GM12801 (cell line): ENCODE results near the gene FBXO34.

ENCODE experiments used
- TF ChIP-seq, protein P1 (sequence below): IDR thresholded peaks from one replicate; pipeline ENCODE4 v1.5.1; 2011; ENCODE audit warnings: control low read depth; ENCODE audit not compliant: insufficient read length; ENCODE audit errors: extremely low read depth

FBXO34 gene

DNA sequence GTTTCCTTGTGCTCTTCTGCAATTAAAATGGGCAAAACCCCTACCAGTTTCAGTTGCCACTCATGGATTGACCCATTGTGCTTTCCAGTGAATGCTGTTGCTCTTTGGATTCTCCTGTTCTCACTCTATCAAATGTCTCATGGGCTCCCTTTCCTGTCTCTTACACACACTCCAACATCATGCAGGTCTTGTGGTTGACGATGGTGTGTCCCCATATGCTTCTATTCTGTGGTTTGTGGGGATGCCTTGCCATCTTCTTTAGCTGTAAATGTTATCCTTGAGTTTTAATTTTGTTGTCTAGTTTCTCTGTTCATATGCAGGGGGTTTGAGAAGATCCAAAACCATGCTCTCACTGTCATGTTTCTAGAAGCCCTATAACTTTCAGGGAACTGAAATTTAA lies 31.9 kb upstream of the FBXO34 start:
- TF ChIP-seq, protein P1, sequence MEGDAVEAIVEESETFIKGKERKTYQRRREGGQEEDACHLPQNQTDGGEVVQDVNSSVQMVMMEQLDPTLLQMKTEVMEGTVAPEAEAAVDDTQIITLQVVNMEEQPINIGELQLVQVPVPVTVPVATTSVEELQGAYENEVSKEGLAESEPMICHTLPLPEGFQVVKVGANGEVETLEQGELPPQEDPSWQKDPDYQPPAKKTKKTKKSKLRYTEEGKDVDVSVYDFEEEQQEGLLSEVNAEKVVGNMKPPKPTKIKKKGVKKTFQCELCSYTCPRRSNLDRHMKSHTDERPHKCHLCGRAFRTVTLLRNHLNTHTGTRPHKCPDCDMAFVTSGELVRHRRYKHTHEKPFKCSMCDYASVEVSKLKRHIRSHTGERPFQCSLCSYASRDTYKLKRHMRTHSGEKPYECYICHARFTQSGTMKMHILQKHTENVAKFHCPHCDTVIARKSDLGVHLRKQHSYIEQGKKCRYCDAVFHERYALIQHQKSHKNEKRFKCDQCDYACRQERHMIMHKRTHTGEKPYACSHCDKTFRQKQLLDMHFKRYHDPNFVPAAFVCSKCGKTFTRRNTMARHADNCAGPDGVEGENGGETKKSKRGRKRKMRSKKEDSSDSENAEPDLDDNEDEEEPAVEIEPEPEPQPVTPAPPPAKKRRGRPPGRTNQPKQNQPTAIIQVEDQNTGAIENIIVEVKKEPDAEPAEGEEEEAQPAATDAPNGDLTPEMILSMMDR: no peak

DNA sequence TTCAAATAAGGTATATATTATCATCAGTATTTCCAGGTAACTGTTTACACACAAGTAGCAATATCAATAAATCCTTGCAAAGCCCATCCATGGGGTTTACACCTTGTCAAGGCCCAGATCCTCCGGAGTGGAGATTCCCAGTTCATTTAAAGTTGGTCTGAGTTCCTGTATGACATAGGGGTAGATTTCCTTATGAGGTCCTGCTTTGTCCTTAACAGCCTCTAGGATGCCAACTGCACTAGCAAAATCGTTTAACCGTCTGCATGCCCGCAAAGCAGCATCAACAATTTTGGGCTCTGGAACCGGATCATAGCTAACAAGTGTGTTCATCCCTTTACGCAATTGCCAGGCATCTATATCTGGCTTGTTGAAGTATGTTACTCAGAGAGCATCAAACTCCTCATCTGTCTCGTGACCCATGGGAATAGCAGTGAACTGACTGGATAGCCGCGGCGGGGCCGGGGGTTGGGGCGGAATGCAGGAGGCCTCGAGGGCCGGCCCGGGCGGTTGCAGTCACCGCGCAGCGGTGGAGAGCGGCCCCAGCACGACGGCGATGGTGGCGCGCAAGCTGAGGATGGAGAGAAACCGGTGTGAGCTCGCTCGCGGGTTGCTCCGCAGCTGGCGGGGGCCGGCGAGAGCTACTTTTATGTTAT lies 30.6 kb upstream of the FBXO34 start:
- TF ChIP-seq, protein P1: no peak

DNA sequence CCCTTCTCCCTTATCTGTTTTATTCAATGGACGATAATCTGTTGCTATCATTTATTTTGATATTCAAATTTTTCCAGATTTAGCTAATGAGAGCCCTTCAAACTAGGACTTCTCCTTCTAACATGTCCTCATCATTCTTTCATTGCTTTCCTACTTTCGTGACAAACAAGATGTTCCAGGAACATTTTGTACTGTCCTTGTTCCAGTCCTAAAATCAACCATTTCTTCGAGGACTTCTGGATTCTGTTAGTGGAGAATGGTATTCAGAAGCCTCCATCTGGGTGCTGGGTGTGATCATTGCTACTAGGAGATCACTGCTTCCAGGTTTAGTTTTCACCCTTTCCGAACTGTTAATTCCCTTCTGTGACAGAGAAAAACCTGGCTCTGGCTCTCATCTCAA lies 29.5 kb upstream of the FBXO34 start:
- TF ChIP-seq, protein P1: no peak

DNA sequence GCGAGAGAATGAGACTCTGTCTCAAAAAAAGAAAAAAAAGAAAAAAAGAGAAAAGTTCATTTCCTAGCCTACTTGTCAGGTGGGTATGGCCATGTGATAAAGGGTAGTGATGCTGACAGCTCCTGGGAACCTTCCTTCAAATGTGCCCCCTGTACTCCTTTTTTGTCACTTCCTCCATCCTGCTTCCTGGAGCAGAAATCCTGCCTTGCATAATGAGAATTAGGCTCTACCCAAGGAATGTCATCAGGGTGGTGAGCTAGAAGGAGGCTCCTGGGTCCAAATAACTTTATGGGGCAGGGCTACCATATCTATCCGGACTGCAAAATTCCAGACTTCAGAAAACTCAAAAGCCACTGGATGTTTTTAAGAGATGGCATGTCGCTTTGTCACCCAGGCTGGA lies 27.8 kb upstream of the FBXO34 start:
- TF ChIP-seq, protein P1: no peak

DNA sequence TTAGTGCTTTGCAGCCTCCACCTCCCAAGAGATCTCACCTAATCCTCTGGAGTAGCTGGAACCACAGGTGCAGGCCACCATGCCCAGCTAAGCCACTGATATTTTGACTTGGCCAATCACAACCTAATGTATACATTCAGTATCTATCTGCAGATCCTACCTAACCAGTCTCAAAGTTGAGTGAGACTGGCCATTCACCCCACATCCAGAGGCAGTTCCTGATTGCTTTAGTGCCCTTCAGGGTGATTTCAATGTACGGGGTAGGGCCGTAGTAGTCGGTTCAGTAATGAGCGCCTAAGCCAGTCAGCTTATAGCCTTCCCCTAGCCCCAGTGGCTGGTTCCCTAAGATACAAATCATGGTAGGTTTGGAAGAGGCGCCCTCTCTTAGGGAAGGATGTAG lies 27.4 kb upstream of the FBXO34 start:
- TF ChIP-seq, protein P1: no peak

DNA sequence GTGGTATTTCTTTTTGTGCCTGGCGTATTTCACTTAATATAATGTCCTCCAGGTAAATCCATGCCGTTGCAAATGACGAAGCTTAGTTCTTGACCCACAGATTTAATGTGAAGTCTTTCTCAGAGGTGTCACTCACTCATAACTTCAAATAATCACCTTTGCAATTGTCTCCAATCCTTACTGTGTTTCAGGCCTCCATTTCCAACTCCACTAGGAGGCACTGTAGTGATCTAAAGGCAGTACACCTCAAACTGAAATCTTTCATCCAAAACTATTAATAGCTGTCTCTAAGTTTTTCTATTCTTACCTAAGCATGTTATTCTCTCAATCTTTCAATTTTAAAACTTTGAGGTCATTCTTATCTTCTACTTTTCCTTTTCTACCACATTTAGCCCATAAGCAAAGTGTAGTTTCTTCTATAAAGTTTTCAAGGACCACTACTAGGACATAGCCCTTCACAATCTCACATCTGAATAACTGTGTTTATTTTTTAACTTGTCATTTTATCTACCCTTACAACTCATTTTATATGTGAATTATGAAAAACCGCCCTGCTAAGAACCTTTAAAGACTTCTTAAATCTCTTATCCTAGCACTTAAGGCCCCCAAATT lies 25.5 kb upstream of the FBXO34 start:
- TF ChIP-seq, protein P1: no peak

DNA sequence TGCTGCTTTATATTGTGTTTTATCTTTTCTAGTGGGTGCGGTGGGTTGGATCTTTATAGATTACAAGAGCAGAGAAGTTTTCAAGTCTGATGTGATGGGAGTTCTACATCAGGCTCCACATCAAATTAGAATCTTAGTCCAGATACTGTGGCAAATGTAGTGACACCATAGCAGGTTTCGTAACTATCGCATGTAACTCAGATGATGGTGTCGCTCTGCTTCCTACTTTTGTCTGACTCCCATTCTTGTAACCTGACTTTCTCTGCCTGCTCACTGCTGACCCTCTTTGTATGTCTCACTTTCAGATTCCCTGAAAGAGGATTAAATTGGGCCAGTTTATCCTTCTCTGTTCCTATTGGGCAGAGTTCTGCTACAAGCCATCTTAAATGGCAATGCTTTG lies 22.8 kb upstream of the FBXO34 start:
- TF ChIP-seq, protein P1: no peak
